ENCODE results near the gene FTL.

- TF ChIP-seq CTCF (conservative IDR thresholded peaks at IDR 0.05 in 1 of 2, IDR thresholded peaks at IDR 0.05 in 1 of 2; ENCODE audit: extremely low read depth in 1 of 2, insufficient read depth in 1 of 2, low read depth in 1 of 2, low read length in 2 of 2) (no peak), EZH2 (IDR thresholded peaks at IDR 0.05; ENCODE audit: borderline replicate concordance, low read length) (no peak)
These were observed 49.2 kb downstream of the FTL start for GRCh38 chr19:49014123-49014869.

Data from mammary epithelial cell (primary cell).